PC-3 (cell line): ENCODE measurements around the gene AKAP9.

Experiments
- EZH2 ChIP-seq: fragments of 300-600 bp; sonication (generic); IDR thresholded peaks from one replicate; pipeline ENCODE4 v1.6.1; 2017; ENCODE audit warnings: antibody characterized with exemption, mild to moderate bottlenecking, low read length; ENCODE audit not compliant: unreplicated experiment
- EZH2phosphoT487 ChIP-seq: fragments of 300-600 bp; sonication (generic); IDR thresholded peaks from 2 replicates; pipeline ENCODE4 v1.6.1; 2018; ENCODE audit warnings: mild to moderate bottlenecking, antibody characterized with exemption, low read length, borderline replicate concordance
- TF ChIP-seq, protein P1 (sequence below): fragments of 300-600 bp; sonication (generic); conservative IDR thresholded peaks from 2 replicates; pipeline ENCODE4 v1.5.1; 2017; ENCODE audit warnings: antibody characterized with exemption, low read depth, mild to moderate bottlenecking, low read length

DNA sequence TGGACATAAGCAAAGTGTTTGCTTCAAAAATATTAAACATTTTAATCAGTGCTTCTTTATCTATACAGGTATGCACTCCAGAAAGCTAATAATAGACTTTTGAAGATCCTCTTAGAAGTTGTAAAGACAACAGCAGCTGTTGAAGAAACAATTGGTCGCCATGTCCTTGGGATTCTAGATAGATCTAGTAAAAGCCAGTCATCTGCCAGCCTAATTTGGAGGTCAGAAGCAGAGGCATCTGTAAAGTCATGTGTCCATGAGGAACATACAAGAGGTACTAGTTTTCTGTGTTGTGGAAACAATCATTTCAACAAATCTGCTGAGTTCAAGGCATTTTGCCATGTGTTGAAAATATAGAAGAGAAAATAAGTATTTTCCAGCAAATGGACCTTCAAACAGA is 104.3 kb downstream of the AKAP9 start:
- TF ChIP-seq, protein P1, sequence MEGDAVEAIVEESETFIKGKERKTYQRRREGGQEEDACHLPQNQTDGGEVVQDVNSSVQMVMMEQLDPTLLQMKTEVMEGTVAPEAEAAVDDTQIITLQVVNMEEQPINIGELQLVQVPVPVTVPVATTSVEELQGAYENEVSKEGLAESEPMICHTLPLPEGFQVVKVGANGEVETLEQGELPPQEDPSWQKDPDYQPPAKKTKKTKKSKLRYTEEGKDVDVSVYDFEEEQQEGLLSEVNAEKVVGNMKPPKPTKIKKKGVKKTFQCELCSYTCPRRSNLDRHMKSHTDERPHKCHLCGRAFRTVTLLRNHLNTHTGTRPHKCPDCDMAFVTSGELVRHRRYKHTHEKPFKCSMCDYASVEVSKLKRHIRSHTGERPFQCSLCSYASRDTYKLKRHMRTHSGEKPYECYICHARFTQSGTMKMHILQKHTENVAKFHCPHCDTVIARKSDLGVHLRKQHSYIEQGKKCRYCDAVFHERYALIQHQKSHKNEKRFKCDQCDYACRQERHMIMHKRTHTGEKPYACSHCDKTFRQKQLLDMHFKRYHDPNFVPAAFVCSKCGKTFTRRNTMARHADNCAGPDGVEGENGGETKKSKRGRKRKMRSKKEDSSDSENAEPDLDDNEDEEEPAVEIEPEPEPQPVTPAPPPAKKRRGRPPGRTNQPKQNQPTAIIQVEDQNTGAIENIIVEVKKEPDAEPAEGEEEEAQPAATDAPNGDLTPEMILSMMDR: no peak
- no peak for TF ChIP-seq EZH2phosphoT487
- TF ChIP-seq EZH2: no peak
